ENCODE data around the gene CXCR1.

GRCh38 chr2:218125626-218126080 is 41.1 kb downstream of the CXCR1 start, which contains the start of gene CXCR2:
- TF ChIP-seq CTCF (conservative IDR thresholded peaks at IDR 0.05; ENCODE audit: low read length): no peak
- TF ChIP-seq EZH2phosphoT487 (IDR thresholded peaks at IDR 0.05; ENCODE audit: borderline replicate concordance, low read depth, low read length): no peak
